ENCODE data around the gene CHRNA1. TPM values are rescaled to one million over a fixed set of nuclear protein-coding genes. Genes with fewer than 3 reads are reported as not detected.

CHRNA1 gene
- total RNA-seq, 1 experiment from 2014 or later: not detected

GRCh38 chr2:174768557-174768956 is 4.3 kb upstream of the CHRNA1 start:
- no peaks in the 10 kb centered on the region for H3K36me3 ChIP-seq (ENCODE audit: control insufficient read depth, insufficient read depth, low read length)
- H3K27me3 Mint-ChIP-seq (ENCODE audit: insufficient read depth, unreplicated experiment): no peaks in the 10 kb centered on the region
- H3K4me3 Mint-ChIP-seq (ENCODE audit: unreplicated experiment): no peak overlapping the region
- DNase-seq: no peak
- H3K36me3 Mint-ChIP-seq (ENCODE audit: insufficient read depth, unreplicated experiment): peaks cover 4% of the 10 kb centered on the region
- POLR2A ChIA-PET: interaction anchor here (0.7 kb wide), 1 partner anchor 111 kb away, joined by 3 read pairs; no protein-coding TSS in a partner anchor
- no peaks in the 10 kb centered on the region for H3K27me3 ChIP-seq (replicated peaks; ENCODE audit: control insufficient read depth, insufficient read depth, low read length)
- H3K4me1 ChIP-seq: peaks cover 5% of the 10 kb centered on the region; the same call in 1 of the 2 replicates
- H3K27ac Mint-ChIP-seq (ENCODE audit: unreplicated experiment): no peak overlapping the region
- H3K4me3 ChIP-seq (ENCODE audit: low read depth, low read length): no peak overlapping the region
- TF ChIP-seq CTCF (IDR thresholded peaks at IDR 0.05; ENCODE audit: insufficient read depth in 1 of 2, low read depth in 1 of 2, low read length in 1 of 2, severe bottlenecking in 1 of 2, unreplicated experiment in 1 of 2): no peak
- H3K4me1 Mint-ChIP-seq (ENCODE audit: low read depth, unreplicated experiment): no peaks in the 10 kb centered on the region
- no peaks in the 10 kb centered on the region for H3K9me3 Mint-ChIP-seq (ENCODE audit: unreplicated experiment)
- CTCF ChIA-PET: no interaction called here
- intact Hi-C loops (cut with micrococcal nuclease; ENCODE audit: unreplicated experiment): no loop called here
- no TSS peak for BruUV-seq (replicated peaks)
- H3K9me3 ChIP-seq: no peaks in the 10 kb centered on the region

GRCh38 chr2:174766271-174766670 is 2.0 kb upstream of the CHRNA1 start:
- CTCF ChIA-PET: interaction anchor here (1.4 kb wide), 1 partner anchor 17 kb away, joined by 4 read pairs; no protein-coding TSS in a partner anchor
- no peaks in the 10 kb centered on the region for H3K9me3 ChIP-seq
- no peaks in the 10 kb centered on the region for H3K27me3 ChIP-seq (replicated peaks; ENCODE audit: control insufficient read depth, insufficient read depth, low read length)
- Mint-ChIP-seq H3K9me3 (ENCODE audit: unreplicated experiment) (no peaks in the 10 kb centered on the region), H3K27me3 (ENCODE audit: insufficient read depth, unreplicated experiment) (no peaks in the 10 kb centered on the region), H3K4me1 (ENCODE audit: low read depth, unreplicated experiment) (no peaks in the 10 kb centered on the region), H3K27ac (ENCODE audit: unreplicated experiment) (no peak overlapping the region), H3K36me3 (ENCODE audit: insufficient read depth, unreplicated experiment) (peaks cover 4% of the 10 kb centered on the region), H3K4me3 (ENCODE audit: unreplicated experiment) (no peak overlapping the region)
- no TSS peak for BruUV-seq (replicated peaks)
- POLR2A ChIA-PET: no interaction called here
- no peaks in the 10 kb centered on the region for H3K4me1 ChIP-seq
- no peak overlapping the region for H3K4me3 ChIP-seq (ENCODE audit: low read depth, low read length)
- H3K36me3 ChIP-seq (ENCODE audit: control insufficient read depth, insufficient read depth, low read length): no peaks in the 10 kb centered on the region
- TF ChIP-seq CTCF (IDR thresholded peaks at IDR 0.05; ENCODE audit: insufficient read depth in 1 of 2, low read depth in 1 of 2, low read length in 1 of 2, severe bottlenecking in 1 of 2, unreplicated experiment in 1 of 2): no peak
- DNase-seq: no peak
- intact Hi-C loops (cut with micrococcal nuclease; ENCODE audit: unreplicated experiment): no loop called here

GRCh38 chr2:174765576-174765975 is 1.3 kb upstream of the CHRNA1 start:
- H3K27me3 Mint-ChIP-seq (ENCODE audit: insufficient read depth, unreplicated experiment): no peaks in the 10 kb centered on the region
- H3K36me3 Mint-ChIP-seq (ENCODE audit: insufficient read depth, unreplicated experiment): peaks cover 4% of the 10 kb centered on the region
- Histone ChIP-seq H3K4me1 (no peaks in the 10 kb centered on the region), H3K36me3 (ENCODE audit: control insufficient read depth, insufficient read depth, low read length) (no peaks in the 10 kb centered on the region), H3K27me3 (replicated peaks; ENCODE audit: control insufficient read depth, insufficient read depth, low read length) (no peaks in the 10 kb centered on the region), H3K4me3 (ENCODE audit: low read depth, low read length) (no peak overlapping the region), H3K9me3 (no peaks in the 10 kb centered on the region)
- DNase-seq: no peak
- CTCF ChIA-PET: interaction anchor here (1.4 kb wide), 1 partner anchor 17 kb away, joined by 4 read pairs; no protein-coding TSS in a partner anchor
- no peaks in the 10 kb centered on the region for H3K9me3 Mint-ChIP-seq (ENCODE audit: unreplicated experiment)
- H3K27ac Mint-ChIP-seq (ENCODE audit: unreplicated experiment): no peak overlapping the region
- BruUV-seq (replicated peaks): no TSS peak
- TF ChIP-seq CTCF (IDR thresholded peaks at IDR 0.05; ENCODE audit: insufficient read depth in 1 of 2, low read depth in 1 of 2, low read length in 1 of 2, severe bottlenecking in 1 of 2, unreplicated experiment in 1 of 2): no peak
- intact Hi-C loops (cut with micrococcal nuclease; ENCODE audit: unreplicated experiment): no loop called here
- POLR2A ChIA-PET: no interaction called here
- no peaks in the 10 kb centered on the region for H3K4me1 Mint-ChIP-seq (ENCODE audit: low read depth, unreplicated experiment)
- H3K4me3 Mint-ChIP-seq (ENCODE audit: unreplicated experiment): no peak overlapping the region
